ENCODE data around the gene KIF11.

The KIF11 gene

DNA sequence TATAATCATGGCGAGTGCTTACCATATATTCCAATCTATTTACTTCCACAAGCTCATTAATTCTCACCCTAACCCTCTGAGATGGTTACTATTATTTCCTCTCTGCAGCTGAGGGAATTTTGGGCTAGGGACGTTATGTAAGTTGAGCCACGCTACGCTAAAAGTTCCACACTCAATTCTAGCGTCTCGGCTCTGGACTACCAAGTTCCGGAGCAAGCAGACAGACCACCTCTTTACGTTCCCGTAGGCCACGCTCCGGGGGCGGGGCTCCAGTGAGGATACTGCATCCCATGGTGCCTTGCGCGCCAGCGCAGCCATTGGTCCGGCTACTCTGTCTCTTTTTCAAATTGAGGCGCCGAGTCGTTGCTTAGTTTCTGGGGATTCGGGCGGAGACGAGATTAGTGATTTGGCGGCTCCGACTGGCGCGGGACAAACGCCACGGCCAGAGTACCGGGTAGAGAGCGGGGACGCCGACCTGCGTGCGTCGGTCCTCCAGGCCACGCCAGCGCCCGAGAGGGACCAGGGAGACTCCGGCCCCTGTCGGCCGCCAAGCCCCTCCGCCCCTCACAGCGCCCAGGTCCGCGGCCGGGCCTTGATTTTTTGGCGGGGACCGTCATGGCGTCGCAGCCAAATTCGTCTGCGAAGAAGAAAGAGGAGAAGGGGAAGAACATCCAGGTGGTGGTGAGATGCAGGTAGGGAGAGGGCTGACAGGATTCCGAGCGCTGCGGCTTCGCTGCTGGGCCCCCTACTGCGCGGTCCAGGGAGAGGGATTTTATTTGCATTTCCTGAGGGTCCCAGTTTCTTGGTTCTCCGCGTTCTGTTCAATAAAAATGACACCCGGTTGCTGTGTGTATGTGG is at the start of gene KIF11:
KIF11 (plus strand) TSS at position 370 of the 858 bp plus-strand sequence; CDS start at position 616, 246 bp downstream.
- TF ChIP-seq, protein P1, sequence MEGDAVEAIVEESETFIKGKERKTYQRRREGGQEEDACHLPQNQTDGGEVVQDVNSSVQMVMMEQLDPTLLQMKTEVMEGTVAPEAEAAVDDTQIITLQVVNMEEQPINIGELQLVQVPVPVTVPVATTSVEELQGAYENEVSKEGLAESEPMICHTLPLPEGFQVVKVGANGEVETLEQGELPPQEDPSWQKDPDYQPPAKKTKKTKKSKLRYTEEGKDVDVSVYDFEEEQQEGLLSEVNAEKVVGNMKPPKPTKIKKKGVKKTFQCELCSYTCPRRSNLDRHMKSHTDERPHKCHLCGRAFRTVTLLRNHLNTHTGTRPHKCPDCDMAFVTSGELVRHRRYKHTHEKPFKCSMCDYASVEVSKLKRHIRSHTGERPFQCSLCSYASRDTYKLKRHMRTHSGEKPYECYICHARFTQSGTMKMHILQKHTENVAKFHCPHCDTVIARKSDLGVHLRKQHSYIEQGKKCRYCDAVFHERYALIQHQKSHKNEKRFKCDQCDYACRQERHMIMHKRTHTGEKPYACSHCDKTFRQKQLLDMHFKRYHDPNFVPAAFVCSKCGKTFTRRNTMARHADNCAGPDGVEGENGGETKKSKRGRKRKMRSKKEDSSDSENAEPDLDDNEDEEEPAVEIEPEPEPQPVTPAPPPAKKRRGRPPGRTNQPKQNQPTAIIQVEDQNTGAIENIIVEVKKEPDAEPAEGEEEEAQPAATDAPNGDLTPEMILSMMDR (conservative IDR thresholded peaks at IDR 0.05; ENCODE audit: low read depth, low read length) = no peak
- no peaks in the 10 kb centered on the region for H3K27me3 ChIP-seq (ENCODE audit: insufficient read depth, low read depth)
- H2AFZ ChIP-seq (ENCODE audit: low read depth) = peak within 1 kb of the TSS; percentile 62
- H3K4me1 ChIP-seq (ENCODE audit: low read depth, poor library complexity, severe bottlenecking) = peaks cover 35% of the 10 kb centered on the region
- H4K20me1 ChIP-seq (ENCODE audit: insufficient read depth) = peaks cover 19% of the 10 kb centered on the region
- peaks cover 51% of the 10 kb centered on the region for H3K79me2 ChIP-seq (ENCODE audit: insufficient read depth, low read depth)
- H3K27ac ChIP-seq = peak within 1 kb of the TSS; percentile 93
- H3K4me3 ChIP-seq (IDR thresholded peaks at IDR 0.05; ENCODE audit: insufficient read depth, low read depth, low read length) = peak within 1 kb of the TSS; percentile 34
- peak within 1 kb of the TSS; percentile 94 for H3K4me2 ChIP-seq
- H3K9ac ChIP-seq = peak within 1 kb of the TSS; percentile 90
- 0 out of 2 replicates have a peak, but pooled peaks cover 3% of the 10 kb centered on the region for H3K36me3 ChIP-seq (ENCODE audit: insufficient read depth)

DNA sequence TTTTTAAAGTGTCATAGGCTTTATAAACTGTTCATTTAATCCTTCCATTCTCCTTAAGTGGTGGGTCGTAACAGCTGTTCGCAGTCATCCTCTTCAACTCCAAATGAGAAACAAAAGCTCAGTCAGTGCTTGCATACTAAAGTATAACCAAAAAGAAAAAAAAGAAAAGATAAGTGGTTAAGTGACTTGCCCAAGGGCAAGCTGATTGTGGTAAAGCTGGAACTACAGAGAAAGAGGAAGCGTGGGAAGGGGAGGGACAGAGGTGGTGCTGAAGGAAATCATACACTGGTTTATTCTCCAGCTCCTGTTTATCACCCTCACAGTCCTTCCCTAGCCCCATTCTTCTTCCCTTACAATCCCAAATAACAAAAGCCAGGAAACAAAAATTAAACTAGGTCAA is 48.6 kb upstream of the KIF11 start:
- no peaks in the 10 kb centered on the region for H3K36me3 ChIP-seq (ENCODE audit: insufficient read depth)
- H4K20me1 ChIP-seq (ENCODE audit: insufficient read depth) = no peaks in the 10 kb centered on the region
- H3K79me2 ChIP-seq (ENCODE audit: insufficient read depth, low read depth) = peaks cover 57% of the 10 kb centered on the region; the same call in 1 of the 2 replicates
- no peak overlapping the region for H3K4me3 ChIP-seq (IDR thresholded peaks at IDR 0.05; ENCODE audit: insufficient read depth, low read depth, low read length)
- TF ChIP-seq, protein P1 (conservative IDR thresholded peaks at IDR 0.05; ENCODE audit: low read depth, low read length) = no peak
- H2AFZ ChIP-seq (ENCODE audit: low read depth) = no peak overlapping the region
- H3K4me2 ChIP-seq = peak overlapping the region; percentile 36; the same call in 1 of the 2 replicates
- no peaks in the 10 kb centered on the region for H3K27me3 ChIP-seq (ENCODE audit: insufficient read depth, low read depth)
- peaks cover 49% of the 10 kb centered on the region for H3K4me1 ChIP-seq (ENCODE audit: low read depth, poor library complexity, severe bottlenecking)
- peak overlapping the region; percentile 16; the same call in 1 of the 2 replicates for H3K27ac ChIP-seq
- no peak overlapping the region for H3K9ac ChIP-seq

DNA sequence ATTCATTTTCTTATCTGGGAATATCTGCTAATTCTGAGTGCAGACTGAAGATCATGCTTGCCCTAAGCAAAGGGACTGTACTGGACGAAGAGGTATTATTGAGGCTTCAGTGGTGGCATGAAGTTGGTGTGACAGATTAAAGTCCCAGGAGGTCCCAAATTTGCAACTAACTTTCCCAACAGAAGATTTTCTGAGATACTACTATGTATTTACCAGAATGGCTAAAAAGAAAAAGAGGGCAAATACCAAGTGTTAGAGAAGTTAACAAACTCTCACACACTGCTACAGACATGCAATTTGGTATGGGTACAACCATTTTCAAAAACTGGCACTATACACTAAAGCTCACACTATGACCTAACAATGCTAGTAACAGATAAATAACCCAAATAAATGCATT is 47.4 kb upstream of the KIF11 start:
- H3K79me2 ChIP-seq (ENCODE audit: insufficient read depth, low read depth) = peaks cover 45% of the 10 kb centered on the region; the same call in 1 of the 2 replicates
- TF ChIP-seq, protein P1 (conservative IDR thresholded peaks at IDR 0.05; ENCODE audit: low read depth, low read length) = no peak

DNA sequence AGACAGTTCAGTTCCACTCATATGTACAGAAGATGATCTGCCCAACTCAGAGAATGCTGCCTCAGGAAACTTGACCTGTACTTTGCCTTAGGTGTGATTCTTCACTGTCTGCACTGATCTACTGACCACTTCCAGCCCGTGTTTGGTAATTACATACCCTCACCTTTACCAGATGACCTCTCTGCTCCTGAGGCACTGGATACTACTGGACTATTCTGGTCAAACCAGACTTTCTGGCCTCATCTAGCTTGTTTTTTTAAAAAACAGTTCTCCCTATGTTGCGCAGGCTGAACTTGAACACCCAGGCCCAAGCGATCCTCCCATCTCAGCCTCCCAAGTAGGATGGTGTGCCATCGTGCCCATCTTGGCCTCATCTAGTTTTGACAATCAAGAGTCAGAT is 45.3 kb upstream of the KIF11 start:
- TF ChIP-seq, protein P1 (conservative IDR thresholded peaks at IDR 0.05; ENCODE audit: low read depth, low read length) = no peak
- Histone ChIP-seq H3K4me2 (no peak overlapping the region), H3K36me3 (ENCODE audit: insufficient read depth) (no peaks in the 10 kb centered on the region), H4K20me1 (ENCODE audit: insufficient read depth) (no peaks in the 10 kb centered on the region), H3K27me3 (ENCODE audit: insufficient read depth, low read depth) (no peaks in the 10 kb centered on the region), H3K9ac (no peak overlapping the region), H3K79me2 (ENCODE audit: insufficient read depth, low read depth) (peaks cover 40% of the 10 kb centered on the region; the same call in 1 of the 2 replicates), H2AFZ (ENCODE audit: low read depth) (no peak overlapping the region), H3K4me3 (IDR thresholded peaks at IDR 0.05; ENCODE audit: insufficient read depth, low read depth, low read length) (no peak overlapping the region), H3K4me1 (ENCODE audit: low read depth, poor library complexity, severe bottlenecking) (peaks cover 26% of the 10 kb centered on the region), H3K27ac (no peak overlapping the region)

More for the DNA sequence above, 47.4 kb upstream of the KIF11 start:
- Histone ChIP-seq H3K4me1 (ENCODE audit: low read depth, poor library complexity, severe bottlenecking) (peaks cover 37% of the 10 kb centered on the region), H2AFZ (ENCODE audit: low read depth) (no peak overlapping the region), H3K36me3 (ENCODE audit: insufficient read depth) (no peaks in the 10 kb centered on the region), H3K27me3 (ENCODE audit: insufficient read depth, low read depth) (no peaks in the 10 kb centered on the region), H4K20me1 (ENCODE audit: insufficient read depth) (no peaks in the 10 kb centered on the region), H3K27ac (no peak overlapping the region), H3K9ac (no peak overlapping the region), H3K4me3 (IDR thresholded peaks at IDR 0.05; ENCODE audit: insufficient read depth, low read depth, low read length) (no peak overlapping the region), H3K4me2 (no peak overlapping the region)

Data from KMS-11 (cell line).